Memory B cell (primary cell): Measurements from ENCODE around the gene TBCA.
"Not testable (repeated sequence)": the region's sequence is repeated elsewhere in the genome, so short reads cannot be mapped to it uniquely, and the experiment has no call there.

Experiments used
- ATAC-seq: fragments of 150-1000 bp; cut with Tn5 transposase; 2 replicates; pipeline ENCODE4 v1.10.0; 2021; ENCODE audit warnings: low read depth, mild to moderate bottlenecking, moderate library complexity
- DNase-seq, 2 donors: peaks; one replicate each; pipeline ENCODE4 v3.0.0; 2022; ENCODE audit warnings: low spot score in 2 of 2
- H3K27ac Mint-ChIP-seq: one replicate; pipeline ENCODE4 v1.8.0; 2022; ENCODE audit warnings: mild to moderate bottlenecking, moderate library complexity, mixed read lengths
- H3K27me3 Mint-ChIP-seq: one replicate; pipeline ENCODE4 v1.8.0; 2022; ENCODE audit warnings: mixed read lengths
- H3K36me3 Mint-ChIP-seq: one replicate; pipeline ENCODE4 v1.8.0; 2022; ENCODE audit warnings: mild to moderate bottlenecking, mixed read lengths
- H3K4me1 Mint-ChIP-seq: one replicate; pipeline ENCODE4 v1.8.0; 2022; ENCODE audit warnings: mixed read lengths
- H3K4me3 Mint-ChIP-seq: one replicate; pipeline ENCODE4 v1.8.0; 2022; ENCODE audit warnings: mild to moderate bottlenecking, moderate library complexity, mixed read lengths
- H3K9me3 Mint-ChIP-seq: one replicate; pipeline ENCODE4 v1.8.0; 2022; ENCODE audit warnings: mixed read lengths

Gene TBCA

DNA sequence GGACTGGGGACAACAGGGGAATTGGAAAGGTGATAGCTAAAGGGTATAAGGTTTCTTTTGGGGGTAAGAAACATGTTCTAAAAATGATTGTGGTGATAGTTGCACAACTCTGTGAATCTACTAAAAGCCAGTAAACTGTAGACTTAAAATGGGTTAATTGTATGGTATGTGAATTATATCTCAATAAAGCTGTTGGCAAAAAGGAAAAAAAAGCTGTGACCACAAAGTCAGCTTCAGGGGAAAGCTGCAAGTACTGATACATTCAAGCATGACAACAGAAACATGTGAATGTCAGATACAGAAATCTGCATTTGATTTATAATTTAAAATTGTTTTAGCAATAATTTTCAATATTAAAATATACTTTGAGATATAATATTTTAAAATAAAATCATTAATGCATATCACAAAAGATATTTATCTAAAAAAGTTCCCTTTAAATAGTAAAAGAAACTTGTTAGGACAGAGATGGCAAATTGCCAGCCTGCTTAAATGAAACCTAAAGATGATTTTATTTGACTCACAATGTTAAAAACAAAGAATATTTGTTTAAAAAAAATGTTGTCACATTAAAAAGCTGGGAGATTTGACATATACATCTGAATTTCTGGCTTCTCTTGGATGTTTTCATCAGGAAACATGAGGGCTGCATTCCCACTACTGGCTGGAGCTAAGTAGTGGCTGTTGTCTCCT, 66.0 kb downstream of the TBCA start:
- ATAC-seq (no peak), DNase-seq (no peak)
- Mint-ChIP-seq H3K9me3 (no peaks in the 10 kb centered on the region), H3K4me3 (no peak overlapping the region), H3K27ac (no peak overlapping the region), H3K27me3 (no peaks in the 10 kb centered on the region), H3K4me1 (peaks cover 7% of the 10 kb centered on the region), H3K36me3 (peaks cover 16% of the 10 kb centered on the region)

DNA sequence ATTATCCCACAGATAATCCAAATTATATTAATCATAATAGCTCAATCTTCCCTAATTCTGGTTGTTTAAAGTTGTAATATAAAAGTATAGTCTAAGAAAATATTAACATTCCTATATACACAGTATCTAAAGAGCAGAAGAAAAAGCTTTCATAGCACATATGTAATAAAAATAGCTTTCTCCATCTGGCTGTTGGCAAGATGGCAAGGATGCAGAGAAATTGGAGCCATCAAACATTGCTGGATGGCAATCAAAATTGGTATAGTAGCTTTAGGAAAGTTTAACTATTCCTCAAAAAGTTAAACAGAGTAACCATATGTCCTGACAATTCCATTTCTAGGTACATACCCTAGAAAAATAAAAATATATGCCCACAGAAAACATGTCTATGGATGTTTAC, 66.8 kb downstream of the TBCA start:
- DNase-seq (no peak), ATAC-seq (no peak)
- Mint-ChIP-seq H3K36me3 (peaks cover 19% of the 10 kb centered on the region), H3K27me3 (no peaks in the 10 kb centered on the region), H3K4me3 (no peak overlapping the region), H3K27ac (no peak overlapping the region), H3K9me3 (no peaks in the 10 kb centered on the region), H3K4me1 (peaks cover 4% of the 10 kb centered on the region)

DNA sequence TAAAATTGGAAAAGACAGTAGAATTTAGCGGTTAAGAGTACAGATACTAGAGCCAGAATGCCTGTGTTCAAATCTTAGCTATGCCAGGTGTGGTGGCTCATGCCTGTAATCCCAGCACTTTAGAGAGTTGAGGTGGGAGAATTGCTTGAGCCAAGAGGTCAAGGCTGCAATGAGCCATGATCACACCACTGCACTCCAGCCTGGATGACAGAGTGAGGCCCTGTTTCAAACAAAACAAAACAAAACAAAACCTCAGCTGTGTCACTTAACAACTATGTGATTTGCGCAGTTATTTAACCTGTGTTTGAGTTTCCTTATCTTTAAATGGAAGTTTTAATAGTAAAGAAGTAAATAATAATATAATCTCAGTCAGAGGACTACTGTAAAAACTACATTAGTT, 68.3 kb downstream of the TBCA start:
- no peak for DNase-seq
- H3K27me3 Mint-ChIP-seq = no peaks in the 10 kb centered on the region

DNA sequence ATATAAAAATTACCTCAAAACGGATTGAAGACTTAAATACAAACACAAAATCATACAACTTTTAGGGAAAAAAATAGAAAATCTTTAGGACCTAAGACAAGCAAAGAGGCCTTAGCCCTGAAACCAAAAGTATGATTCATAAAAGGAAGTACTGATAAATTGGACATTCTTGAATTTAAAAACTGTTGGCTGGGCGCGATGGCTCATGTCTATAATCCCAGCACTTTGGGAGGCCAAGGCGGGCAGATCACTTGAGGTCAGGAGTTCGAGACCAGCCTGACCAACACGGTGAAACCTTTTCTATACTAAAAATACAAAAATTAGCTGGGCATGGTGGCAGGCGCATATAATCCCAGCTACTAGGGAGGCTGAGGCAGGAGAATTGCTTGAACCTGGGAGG, 76.6 kb downstream of the TBCA start:
- not testable (repeated sequence) for H3K4me1 Mint-ChIP-seq, DNase-seq, H3K9me3 Mint-ChIP-seq, H3K27me3 Mint-ChIP-seq, H3K27ac Mint-ChIP-seq, ATAC-seq, H3K4me3 Mint-ChIP-seq
- peaks cover 50% of the 10 kb centered on the region for H3K36me3 Mint-ChIP-seq

More for the DNA sequence above, 68.3 kb downstream of the TBCA start:
- H3K4me1 Mint-ChIP-seq = peaks cover 4% of the 10 kb centered on the region
- no peak for ATAC-seq
- no peak overlapping the region for H3K27ac Mint-ChIP-seq
- no peak overlapping the region for H3K4me3 Mint-ChIP-seq
- peaks cover 28% of the 10 kb centered on the region for H3K36me3 Mint-ChIP-seq
- H3K9me3 Mint-ChIP-seq = peaks cover 1% of the 10 kb centered on the region

GRCh38 chr5:77698920-77699319, 77.2 kb downstream of the TBCA start:
- Mint-ChIP-seq H3K9me3 (no peaks in the 10 kb centered on the region), H3K27ac (no peak overlapping the region), H3K4me1 (peaks cover 5% of the 10 kb centered on the region), H3K4me3 (no peak overlapping the region), H3K36me3 (peaks cover 44% of the 10 kb centered on the region), H3K27me3 (no peaks in the 10 kb centered on the region)
- no peak for ATAC-seq
- DNase-seq = no peak

DNA sequence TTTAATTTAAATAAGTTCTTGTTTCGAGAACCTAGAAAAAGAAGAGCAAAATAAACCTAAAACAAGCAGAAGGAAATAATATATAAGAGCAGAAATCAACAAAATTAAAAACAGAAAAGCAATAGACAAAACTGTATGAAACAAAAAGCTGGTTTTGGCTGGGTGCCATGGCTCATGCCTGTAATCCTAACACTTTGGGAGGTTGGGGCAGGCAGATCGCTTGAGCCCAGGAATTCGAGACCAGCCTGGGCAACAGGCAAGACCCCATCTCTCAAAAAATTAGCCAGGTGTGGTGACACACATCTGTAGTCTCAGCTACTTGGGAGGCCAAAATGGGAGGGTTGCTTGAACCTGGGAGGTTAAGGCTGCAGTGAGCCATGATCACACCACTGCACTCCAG, 78.4 kb downstream of the TBCA start:
- Mint-ChIP-seq H3K4me3 (no peak overlapping the region), H3K27me3 (no peaks in the 10 kb centered on the region), H3K4me1 (peaks cover 5% of the 10 kb centered on the region), H3K36me3 (peaks cover 39% of the 10 kb centered on the region), H3K27ac (no peak overlapping the region), H3K9me3 (no peaks in the 10 kb centered on the region)
- no peak for ATAC-seq
- no peak for DNase-seq

GRCh38 chr5:77696120-77696519, 80.0 kb downstream of the TBCA start:
- Mint-ChIP-seq H3K27ac (no peak overlapping the region), H3K9me3 (no peaks in the 10 kb centered on the region), H3K4me1 (peaks cover 4% of the 10 kb centered on the region), H3K27me3 (no peaks in the 10 kb centered on the region), H3K36me3 (peaks cover 33% of the 10 kb centered on the region), H3K4me3 (no peak overlapping the region)
- no peak for DNase-seq
- ATAC-seq = no peak

DNA sequence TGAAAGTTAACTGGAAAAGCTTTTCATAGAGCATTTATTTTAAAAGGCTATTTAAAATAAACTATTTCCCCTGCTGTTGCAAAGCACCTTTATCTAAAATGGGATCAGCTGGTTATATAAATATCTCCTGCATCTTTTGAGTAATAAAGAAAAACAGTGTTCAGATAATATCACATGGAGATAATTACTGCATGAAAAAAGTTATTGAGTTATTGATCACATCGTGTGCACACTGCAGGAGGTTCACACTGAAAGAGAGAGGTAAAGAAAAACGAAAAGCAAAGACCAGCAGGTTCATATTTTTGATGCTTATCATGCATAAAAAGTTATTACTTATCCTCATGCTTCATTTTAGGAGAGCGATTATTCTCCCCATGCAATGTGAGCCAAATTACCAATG, 82.2 kb downstream of the TBCA start:
- H3K36me3 Mint-ChIP-seq = peaks cover 29% of the 10 kb centered on the region
- peaks cover 2% of the 10 kb centered on the region for H3K4me1 Mint-ChIP-seq
- H3K27me3 Mint-ChIP-seq = no peaks in the 10 kb centered on the region
- H3K27ac Mint-ChIP-seq = no peak overlapping the region
- H3K9me3 Mint-ChIP-seq = no peaks in the 10 kb centered on the region
- ATAC-seq (no peak), DNase-seq (no peak)
- no peak overlapping the region for H3K4me3 Mint-ChIP-seq

- Mint-ChIP-seq H3K27ac (no peak overlapping the region), H3K4me1 (no peaks in the 10 kb centered on the region)
- ATAC-seq = no peak
These were observed 92.9 kb downstream of the TBCA start for GRCh38 chr5:77683171-77683732.

GRCh38 chr5:77670526-77670925, 105.6 kb downstream of the TBCA start:
- Mint-ChIP-seq H3K27me3 (peaks cover 12% of the 10 kb centered on the region), H3K36me3 (peaks cover 5% of the 10 kb centered on the region), H3K27ac (no peak overlapping the region), H3K4me1 (no peaks in the 10 kb centered on the region), H3K9me3 (peaks cover 6% of the 10 kb centered on the region), H3K4me3 (no peak overlapping the region)
- ATAC-seq (no peak), DNase-seq (no peak)

More at GRCh38 chr5:77683171-77683732, 92.9 kb downstream of the TBCA start:
- Mint-ChIP-seq H3K9me3 (no peaks in the 10 kb centered on the region), H3K27me3 (peaks cover 2% of the 10 kb centered on the region), H3K4me3 (no peak overlapping the region), H3K36me3 (peaks cover 5% of the 10 kb centered on the region)
- no peak for DNase-seq

DNA sequence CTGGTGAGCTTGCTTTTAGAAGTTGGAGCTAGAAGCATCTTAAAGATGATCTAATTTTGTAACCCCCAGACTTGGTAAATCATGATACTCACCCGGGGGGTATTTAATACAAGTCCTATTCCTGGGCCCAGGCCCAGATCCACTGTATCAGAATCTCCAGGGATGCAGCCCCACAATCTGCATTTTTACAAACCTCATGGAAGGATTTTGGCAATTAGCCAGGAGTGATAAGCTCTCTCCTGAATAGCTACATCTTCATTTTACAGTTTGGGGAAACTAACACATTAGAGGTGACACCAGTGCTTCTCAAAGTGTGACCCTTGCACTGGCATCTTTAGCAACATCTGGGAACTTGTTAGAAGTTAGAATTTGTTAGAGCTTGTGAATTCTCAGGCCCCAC, 106.5 kb downstream of the TBCA start:
- DNase-seq = no peak
- H3K4me3 Mint-ChIP-seq = no peak overlapping the region
- H3K27ac Mint-ChIP-seq = no peak overlapping the region
- peaks cover 12% of the 10 kb centered on the region for H3K27me3 Mint-ChIP-seq
- H3K4me1 Mint-ChIP-seq = no peaks in the 10 kb centered on the region
- H3K9me3 Mint-ChIP-seq = no peaks in the 10 kb centered on the region
- peaks cover 2% of the 10 kb centered on the region for H3K36me3 Mint-ChIP-seq
- no peak for ATAC-seq

- H3K36me3 Mint-ChIP-seq = no peaks in the 10 kb centered on the region
- no peak overlapping the region for H3K27ac Mint-ChIP-seq
- no peaks in the 10 kb centered on the region for H3K9me3 Mint-ChIP-seq
- H3K4me3 Mint-ChIP-seq = no peak overlapping the region
- ATAC-seq (no peak), DNase-seq (no peak)
- H3K4me1 Mint-ChIP-seq = no peaks in the 10 kb centered on the region
- peaks cover 5% of the 10 kb centered on the region for H3K27me3 Mint-ChIP-seq
These were observed 112.9 kb downstream of the TBCA start for GRCh38 chr5:77663090-77663863.

DNA sequence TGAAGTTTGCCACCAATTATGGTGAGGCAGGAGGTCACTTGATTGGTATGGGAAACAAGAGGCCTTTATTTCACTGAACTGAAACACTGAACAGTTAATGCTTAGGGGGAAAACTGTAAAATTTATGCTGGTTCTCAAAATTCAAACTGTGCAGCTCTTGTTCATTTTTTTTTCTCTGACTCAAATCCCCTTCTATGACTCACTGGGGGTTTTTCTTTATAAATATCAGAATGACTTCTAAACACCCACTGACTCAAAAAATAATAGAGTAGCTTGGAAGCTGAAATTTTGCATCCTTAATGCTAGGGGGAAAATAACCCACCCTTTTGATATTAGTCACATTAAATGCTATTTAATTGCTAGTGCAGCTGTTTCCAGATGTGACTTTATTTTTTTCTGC, 113.5 kb downstream of the TBCA start:
- H3K27ac Mint-ChIP-seq = no peak overlapping the region
- ATAC-seq (no peak), DNase-seq (no peak)
- H3K9me3 Mint-ChIP-seq = no peaks in the 10 kb centered on the region
- H3K4me3 Mint-ChIP-seq = no peak overlapping the region
- H3K27me3 Mint-ChIP-seq = peaks cover 4% of the 10 kb centered on the region
- no peaks in the 10 kb centered on the region for H3K36me3 Mint-ChIP-seq
- no peaks in the 10 kb centered on the region for H3K4me1 Mint-ChIP-seq

GRCh38 chr5:77658662-77659061, 117.5 kb downstream of the TBCA start:
- H3K9me3 Mint-ChIP-seq = no peaks in the 10 kb centered on the region
- no peak overlapping the region for H3K27ac Mint-ChIP-seq

More at GRCh38 chr5:77658662-77659061, 117.5 kb downstream of the TBCA start:
- ATAC-seq (no peak), DNase-seq (no peak)
- H3K36me3 Mint-ChIP-seq = no peaks in the 10 kb centered on the region
- no peak overlapping the region for H3K4me3 Mint-ChIP-seq
- peaks cover 11% of the 10 kb centered on the region for H3K27me3 Mint-ChIP-seq
- H3K4me1 Mint-ChIP-seq = no peaks in the 10 kb centered on the region
